ENCODE measurements around the gene FAF1. TPM values are rescaled to one million over a fixed set of nuclear protein-coding genes. Genes with fewer than 3 reads are reported as not detected.

Gene FAF1
- total RNA-seq, 1 donor, result 49.6 TPM

DNA sequence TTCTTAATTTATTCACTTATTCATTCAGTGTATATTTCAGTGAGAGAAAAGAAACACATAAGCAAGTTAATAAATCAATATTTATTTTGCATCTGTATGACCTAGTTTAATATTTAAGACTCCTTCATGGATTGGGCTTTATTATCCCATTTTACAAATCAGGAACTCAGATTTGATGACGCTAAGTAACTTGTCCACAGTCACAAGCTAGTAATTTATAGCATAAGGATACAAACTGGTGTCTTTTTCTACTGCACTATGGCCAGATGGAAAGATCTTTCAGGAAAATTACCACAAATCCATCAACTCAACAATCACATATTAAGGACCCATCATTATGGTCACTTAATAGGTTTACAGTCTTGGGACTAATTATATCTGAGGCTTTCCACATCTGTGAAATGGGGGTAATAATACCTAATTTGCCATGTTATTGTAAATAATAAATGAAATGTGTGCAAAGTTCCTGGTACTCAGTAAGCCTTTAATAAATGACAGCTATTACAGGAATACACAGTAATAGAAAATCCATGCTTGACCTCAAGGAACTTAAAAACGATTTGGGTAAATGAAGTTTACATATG lies 23.2 kb upstream of the FAF1 start:
- Histone ChIP-seq H3K9me3 (ENCODE audit: low read depth, low read length) (no peaks in the 10 kb centered on the region), H3K4me3 (ENCODE audit: low read length) (no peak overlapping the region), H3K4me1 (ENCODE audit: insufficient read depth, low read length) (peaks cover 8% of the 10 kb centered on the region), H3K27me3 (ENCODE audit: insufficient read depth, low read length) (peaks cover 65% of the 10 kb centered on the region)

DNA sequence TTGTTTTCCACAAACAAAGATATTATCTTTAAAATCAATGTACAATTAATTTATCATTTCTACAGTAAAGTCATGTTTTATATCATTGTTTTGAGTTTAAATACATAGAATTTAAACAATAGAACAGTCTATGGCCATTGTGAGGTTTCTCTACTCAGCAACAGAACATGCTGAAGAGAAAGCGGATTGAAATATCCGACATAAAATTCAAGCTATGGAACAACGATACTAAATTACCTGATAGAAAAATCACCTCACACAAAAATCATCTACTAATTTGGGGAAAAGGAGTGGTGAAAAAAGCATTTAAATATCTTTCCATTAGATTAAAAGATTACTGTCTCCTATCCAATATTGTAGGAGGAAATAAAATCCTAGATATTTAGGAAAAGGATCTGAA lies 22.5 kb upstream of the FAF1 start:
- Histone ChIP-seq H3K4me3 (ENCODE audit: low read length) (no peak overlapping the region), H3K9me3 (ENCODE audit: low read depth, low read length) (no peaks in the 10 kb centered on the region), H3K27me3 (ENCODE audit: insufficient read depth, low read length) (peaks cover 67% of the 10 kb centered on the region), H3K4me1 (ENCODE audit: insufficient read depth, low read length) (peaks cover 10% of the 10 kb centered on the region)

DNA sequence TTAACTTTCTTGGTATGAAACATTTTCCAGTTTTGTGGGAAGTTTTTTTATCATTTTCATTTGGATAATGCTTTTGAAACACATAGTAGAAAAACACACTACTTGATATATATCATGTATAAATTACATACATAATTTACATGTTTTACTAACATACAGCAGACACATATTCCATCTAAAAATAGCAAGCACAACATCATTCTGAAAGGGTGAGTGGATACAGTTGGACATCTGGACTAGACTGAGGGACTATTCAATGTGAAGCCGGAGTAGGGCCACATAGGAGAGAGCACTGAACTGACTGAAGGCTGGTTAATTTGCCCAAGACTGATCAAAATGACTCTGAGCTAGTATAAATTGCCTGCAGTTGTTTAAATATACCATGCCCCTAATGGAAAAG lies 21.7 kb upstream of the FAF1 start:
- Histone ChIP-seq H3K4me3 (ENCODE audit: low read length) (no peak overlapping the region), H3K9me3 (ENCODE audit: low read depth, low read length) (no peaks in the 10 kb centered on the region), H3K4me1 (ENCODE audit: insufficient read depth, low read length) (peaks cover 15% of the 10 kb centered on the region), H3K27me3 (ENCODE audit: insufficient read depth, low read length) (peaks cover 69% of the 10 kb centered on the region)

DNA sequence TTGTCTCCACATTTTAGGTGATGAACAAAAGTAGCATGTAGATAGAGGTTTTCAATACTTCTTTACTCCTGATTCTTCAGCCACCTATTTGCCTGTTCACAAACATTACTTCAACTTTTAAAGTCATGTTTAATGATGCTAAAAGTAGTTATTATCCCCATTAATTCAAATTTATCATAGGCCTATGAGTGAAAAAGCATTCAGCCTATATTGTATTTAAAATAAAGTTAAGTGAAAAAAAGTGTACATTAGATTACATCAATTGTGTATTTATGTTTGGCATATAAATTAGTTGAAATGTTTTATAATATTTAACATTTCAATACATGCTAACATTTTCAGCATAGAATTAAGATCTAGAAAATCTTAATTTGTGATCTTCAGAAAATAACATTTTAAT lies 20.4 kb upstream of the FAF1 start:
- Histone ChIP-seq H3K9me3 (ENCODE audit: low read depth, low read length) (no peaks in the 10 kb centered on the region), H3K27me3 (ENCODE audit: insufficient read depth, low read length) (peaks cover 74% of the 10 kb centered on the region), H3K4me1 (ENCODE audit: insufficient read depth, low read length) (peaks cover 21% of the 10 kb centered on the region), H3K4me3 (ENCODE audit: low read length) (no peak overlapping the region)

DNA sequence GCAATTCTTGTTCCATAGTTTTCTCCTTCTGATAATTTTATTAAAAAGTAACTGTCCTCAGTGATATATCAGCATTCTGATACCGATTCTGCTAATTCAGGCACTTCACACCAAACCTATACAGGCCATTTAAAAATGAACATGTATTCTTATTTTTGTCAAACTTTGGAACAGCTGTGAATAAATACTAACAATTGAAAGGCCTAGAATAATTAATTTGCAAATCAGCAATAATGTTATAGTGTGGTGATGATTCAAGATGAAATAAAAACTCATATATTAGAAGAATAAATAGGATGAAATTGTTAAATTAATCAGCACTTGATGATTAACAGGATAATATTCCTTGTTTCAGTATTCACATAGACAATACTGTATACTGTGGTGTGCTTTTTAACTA lies 19.9 kb upstream of the FAF1 start:
- Histone ChIP-seq H3K4me1 (ENCODE audit: insufficient read depth, low read length) (peaks cover 21% of the 10 kb centered on the region), H3K4me3 (ENCODE audit: low read length) (no peak overlapping the region), H3K9me3 (ENCODE audit: low read depth, low read length) (no peaks in the 10 kb centered on the region), H3K27me3 (ENCODE audit: insufficient read depth, low read length) (peaks cover 72% of the 10 kb centered on the region)

DNA sequence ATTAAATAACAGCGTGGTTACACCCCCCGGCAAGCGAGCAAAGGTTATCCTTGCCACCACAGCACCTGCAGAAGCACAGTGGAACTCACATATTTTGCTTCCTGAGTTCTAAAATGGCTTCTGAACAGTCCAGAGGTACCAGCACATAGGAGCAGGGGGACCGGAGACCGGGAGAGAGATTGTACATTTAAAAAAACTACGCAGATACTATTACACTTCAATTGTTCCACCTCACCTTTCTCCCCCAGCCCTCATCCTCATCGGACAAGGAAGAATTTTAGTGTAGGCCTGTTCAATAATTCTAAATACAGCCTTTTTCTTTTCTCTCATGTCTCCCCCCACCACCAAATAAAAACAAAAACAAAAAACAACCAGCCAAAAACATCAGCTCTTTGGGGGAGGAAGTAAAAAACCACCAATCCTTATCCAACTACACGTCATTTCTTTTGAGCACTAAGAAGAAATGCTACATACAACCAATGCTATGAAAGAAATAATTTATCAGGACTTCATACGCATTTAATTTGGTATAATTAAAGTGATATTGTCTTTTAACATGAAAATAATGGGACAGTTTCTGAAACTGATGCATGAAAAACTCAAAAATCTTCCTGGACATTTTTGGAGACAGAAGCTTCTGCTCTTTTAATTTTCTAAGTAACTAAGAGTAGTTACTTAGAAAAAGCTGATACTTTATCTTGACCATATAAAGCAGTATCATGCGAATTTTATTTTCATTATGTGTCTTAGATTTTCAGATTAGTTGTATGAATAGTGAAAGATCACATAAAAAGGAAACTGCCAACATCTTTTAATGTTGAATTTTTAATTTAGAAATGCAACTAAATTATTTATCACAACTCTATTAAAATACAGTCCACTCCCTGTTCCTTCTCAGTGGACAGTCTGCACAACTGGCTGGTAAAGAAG lies 19.1 kb upstream of the FAF1 start:
- Histone ChIP-seq H3K4me1 (ENCODE audit: insufficient read depth, low read length) (peaks cover 21% of the 10 kb centered on the region), H3K4me3 (ENCODE audit: low read length) (peak overlapping the region; percentile 67), H3K27me3 (ENCODE audit: insufficient read depth, low read length) (peaks cover 70% of the 10 kb centered on the region), H3K9me3 (ENCODE audit: low read depth, low read length) (no peaks in the 10 kb centered on the region)

DNA sequence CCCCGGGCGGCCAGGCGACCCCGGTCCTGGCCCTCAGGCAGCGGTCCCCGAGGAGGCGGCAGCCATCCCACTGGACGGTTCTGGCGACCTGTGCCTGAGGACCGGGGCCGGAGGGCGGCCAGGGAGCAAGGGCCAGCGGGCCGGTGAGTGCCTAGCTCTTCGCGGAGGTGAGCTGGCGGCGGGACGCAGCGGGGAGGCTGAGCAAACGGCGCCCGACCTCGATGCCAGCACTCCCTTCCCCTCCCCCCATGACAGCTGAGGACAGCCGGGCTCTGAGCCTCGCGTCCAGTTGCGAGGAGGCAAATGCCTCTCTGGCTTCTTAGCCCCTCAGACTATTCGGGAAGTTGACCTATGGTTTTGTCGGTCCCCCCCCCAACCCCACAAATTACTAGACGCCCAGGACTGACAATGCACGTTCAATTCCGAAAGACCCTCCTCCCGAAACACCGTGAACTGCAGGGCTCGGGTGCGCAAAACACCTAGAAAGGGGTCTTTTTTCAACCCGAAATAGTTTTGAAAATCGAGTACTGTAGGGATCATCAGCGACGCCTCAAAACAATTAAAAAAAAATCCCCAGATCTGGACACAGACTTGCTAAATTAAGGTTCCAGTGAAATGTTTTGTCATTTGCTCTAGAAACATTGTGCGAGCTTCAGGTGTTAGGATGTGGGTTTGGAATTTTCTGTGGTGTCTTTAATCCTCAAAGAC lies 18.2 kb upstream of the FAF1 start:
- peaks cover 62% of the 10 kb centered on the region for H3K27me3 ChIP-seq (ENCODE audit: insufficient read depth, low read length)
- H3K9me3 ChIP-seq (ENCODE audit: low read depth, low read length), result no peaks in the 10 kb centered on the region
- H3K4me1 ChIP-seq (ENCODE audit: insufficient read depth, low read length), result peaks cover 21% of the 10 kb centered on the region
- H3K4me3 ChIP-seq (ENCODE audit: low read length), result peak overlapping the region; percentile 67

DNA sequence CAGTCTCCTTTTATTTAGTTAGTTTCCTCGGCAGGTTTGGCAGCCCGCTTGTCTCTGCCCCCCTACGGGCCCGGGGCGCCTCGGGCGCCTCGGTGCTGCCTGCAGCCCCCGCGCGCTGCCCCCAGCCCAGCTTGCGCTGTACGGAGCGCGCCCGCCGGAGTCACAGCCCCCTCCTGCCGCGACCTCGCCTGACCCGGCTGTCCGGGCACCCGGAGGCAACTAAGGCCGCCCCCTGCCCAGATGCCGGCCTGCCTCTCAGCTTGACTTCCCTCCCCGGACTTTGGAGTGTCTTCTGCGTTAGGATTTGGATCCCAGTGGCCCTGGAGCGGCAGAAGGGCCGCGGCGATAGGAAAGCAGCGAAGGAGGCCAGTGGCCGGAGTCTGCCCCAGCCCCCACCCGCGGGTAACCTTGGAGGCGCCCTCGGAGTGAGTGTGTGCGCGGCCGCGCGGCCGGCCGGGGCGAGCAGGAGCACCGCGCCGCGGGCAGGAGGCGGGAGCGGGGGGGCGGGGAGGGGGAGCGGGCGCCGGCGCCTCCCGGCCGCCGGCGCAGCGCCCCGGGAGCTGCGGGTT lies 17.6 kb upstream of the FAF1 start:
- Histone ChIP-seq H3K27me3 (ENCODE audit: insufficient read depth, low read length) (peaks cover 60% of the 10 kb centered on the region), H3K4me3 (ENCODE audit: low read length) (peak overlapping the region; percentile 67), H3K9me3 (ENCODE audit: low read depth, low read length) (no peaks in the 10 kb centered on the region), H3K4me1 (ENCODE audit: insufficient read depth, low read length) (peaks cover 21% of the 10 kb centered on the region)

DNA sequence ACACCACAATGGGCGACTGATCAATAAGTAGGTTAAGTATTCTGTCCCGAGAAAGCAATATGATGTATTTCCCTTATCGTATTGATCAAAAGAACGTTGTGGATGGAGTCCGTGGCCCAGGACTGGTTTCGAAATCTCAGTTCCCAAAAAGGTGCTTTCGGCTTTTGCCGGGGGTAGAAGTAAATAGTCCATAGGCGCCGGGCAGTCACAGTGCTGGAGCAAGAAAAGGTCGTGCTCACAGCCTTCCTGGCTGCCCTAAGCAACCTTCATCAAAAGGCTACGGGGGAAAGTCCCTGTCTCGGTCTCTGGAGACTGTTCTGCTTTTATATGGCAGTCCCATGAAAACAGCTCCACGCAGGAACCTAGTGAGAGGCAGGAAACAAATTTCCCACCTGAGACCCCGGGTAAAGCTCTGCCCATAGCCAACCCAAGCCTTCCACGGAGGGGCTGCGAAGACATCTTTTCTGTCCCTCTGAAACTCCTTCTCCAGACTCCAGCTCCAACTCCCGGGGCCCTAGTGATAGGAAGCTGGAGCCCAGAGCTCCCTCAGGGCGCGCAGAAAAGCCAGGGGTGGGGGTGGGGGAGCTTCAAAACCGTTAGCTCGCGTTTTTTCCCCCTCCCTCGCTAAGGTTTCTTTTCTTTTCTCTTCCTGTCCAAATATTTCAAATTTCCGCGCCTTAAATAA lies 17.0 kb upstream of the FAF1 start:
- peak overlapping the region; percentile 67 for H3K4me3 ChIP-seq (ENCODE audit: low read length)
- no peaks in the 10 kb centered on the region for H3K9me3 ChIP-seq (ENCODE audit: low read depth, low read length)
- H3K4me1 ChIP-seq (ENCODE audit: insufficient read depth, low read length), result peaks cover 21% of the 10 kb centered on the region
- peaks cover 53% of the 10 kb centered on the region for H3K27me3 ChIP-seq (ENCODE audit: insufficient read depth, low read length)

DNA sequence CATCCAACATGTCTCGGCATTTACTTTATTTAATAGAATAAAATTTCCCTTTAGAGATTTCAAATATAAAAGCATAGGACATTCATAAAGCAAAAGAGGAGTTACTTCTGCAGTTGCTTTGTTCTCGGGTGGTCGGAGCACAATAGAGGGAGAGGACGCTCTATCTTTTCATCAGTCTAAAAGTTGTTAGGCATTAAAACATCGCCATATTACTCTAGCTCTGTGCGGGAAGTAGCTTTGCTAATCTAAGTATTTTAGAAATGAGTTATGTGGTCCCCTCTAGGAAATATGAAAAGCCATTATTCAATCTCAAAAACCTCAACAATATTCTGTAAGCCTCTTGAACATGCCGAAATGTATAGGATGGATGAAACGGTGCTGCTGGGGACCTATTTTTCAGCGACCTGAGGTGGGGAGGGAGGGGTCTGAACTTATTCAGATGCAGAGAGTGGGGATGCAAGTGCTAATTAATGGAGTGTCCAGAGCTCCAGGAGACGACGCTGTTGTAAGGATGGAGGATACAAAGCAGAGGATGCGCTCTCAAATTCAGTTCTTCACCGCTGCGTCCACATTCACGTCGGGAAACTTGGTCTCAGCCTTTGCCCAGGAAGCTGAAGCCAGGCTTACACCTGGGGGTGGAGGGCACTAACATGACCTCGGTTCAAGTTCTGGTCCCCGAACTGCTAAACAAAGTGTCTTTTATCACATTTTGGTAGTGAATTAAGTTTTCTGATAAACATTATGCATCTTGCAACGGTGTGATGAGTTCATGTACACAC lies 16.2 kb upstream of the FAF1 start:
- peaks cover 46% of the 10 kb centered on the region for H3K27me3 ChIP-seq (ENCODE audit: insufficient read depth, low read length)
- H3K4me3 ChIP-seq (ENCODE audit: low read length), result peak overlapping the region; percentile 67

DNA sequence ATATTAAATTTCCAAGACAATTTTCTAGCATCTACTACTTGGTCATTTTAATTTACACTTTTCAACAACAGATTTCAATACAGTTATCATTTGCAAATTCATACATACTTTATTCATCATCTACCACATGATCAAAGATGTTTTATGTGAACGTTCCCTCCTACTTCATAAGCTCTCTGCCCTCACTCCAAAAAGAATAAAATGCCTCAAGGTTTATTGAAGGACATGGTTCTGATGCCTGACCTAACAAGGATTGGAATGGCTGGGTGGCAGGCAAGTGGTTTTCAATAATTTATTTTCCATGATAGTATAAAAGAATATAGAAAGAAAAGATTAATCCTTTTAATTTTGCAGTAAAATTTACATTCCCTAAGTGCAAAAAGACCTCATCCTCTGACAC lies 15.4 kb upstream of the FAF1 start:
- Histone ChIP-seq H3K4me1 (ENCODE audit: insufficient read depth, low read length) (peaks cover 28% of the 10 kb centered on the region), H3K27me3 (ENCODE audit: insufficient read depth, low read length) (peaks cover 40% of the 10 kb centered on the region), H3K4me3 (ENCODE audit: low read length) (no peak overlapping the region), H3K9me3 (ENCODE audit: low read depth, low read length) (no peaks in the 10 kb centered on the region)

More for the DNA sequence above, 16.2 kb upstream of the FAF1 start:
- H3K9me3 ChIP-seq (ENCODE audit: low read depth, low read length), result no peaks in the 10 kb centered on the region
- peaks cover 21% of the 10 kb centered on the region for H3K4me1 ChIP-seq (ENCODE audit: insufficient read depth, low read length)

DNA sequence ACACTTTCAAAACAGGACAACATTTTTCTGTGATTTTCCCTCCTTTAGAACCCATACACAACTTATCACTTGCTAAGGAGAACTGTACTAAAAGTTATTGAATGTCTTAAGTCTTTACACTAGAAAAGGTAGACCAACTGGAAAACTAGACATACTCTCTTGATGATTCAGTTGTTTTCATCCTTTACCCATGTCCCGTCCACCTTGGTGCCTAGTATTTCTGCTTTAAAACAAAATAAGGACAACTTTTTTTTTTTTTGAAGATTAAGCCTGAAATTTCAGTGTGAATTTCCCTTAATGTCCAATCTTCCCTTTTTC lies 14.5 kb upstream of the FAF1 start:
- Histone ChIP-seq H3K9me3 (ENCODE audit: low read depth, low read length) (no peaks in the 10 kb centered on the region), H3K27me3 (ENCODE audit: insufficient read depth, low read length) (peaks cover 31% of the 10 kb centered on the region), H3K4me3 (ENCODE audit: low read length) (no peak overlapping the region), H3K4me1 (ENCODE audit: insufficient read depth, low read length) (peaks cover 34% of the 10 kb centered on the region)

DNA sequence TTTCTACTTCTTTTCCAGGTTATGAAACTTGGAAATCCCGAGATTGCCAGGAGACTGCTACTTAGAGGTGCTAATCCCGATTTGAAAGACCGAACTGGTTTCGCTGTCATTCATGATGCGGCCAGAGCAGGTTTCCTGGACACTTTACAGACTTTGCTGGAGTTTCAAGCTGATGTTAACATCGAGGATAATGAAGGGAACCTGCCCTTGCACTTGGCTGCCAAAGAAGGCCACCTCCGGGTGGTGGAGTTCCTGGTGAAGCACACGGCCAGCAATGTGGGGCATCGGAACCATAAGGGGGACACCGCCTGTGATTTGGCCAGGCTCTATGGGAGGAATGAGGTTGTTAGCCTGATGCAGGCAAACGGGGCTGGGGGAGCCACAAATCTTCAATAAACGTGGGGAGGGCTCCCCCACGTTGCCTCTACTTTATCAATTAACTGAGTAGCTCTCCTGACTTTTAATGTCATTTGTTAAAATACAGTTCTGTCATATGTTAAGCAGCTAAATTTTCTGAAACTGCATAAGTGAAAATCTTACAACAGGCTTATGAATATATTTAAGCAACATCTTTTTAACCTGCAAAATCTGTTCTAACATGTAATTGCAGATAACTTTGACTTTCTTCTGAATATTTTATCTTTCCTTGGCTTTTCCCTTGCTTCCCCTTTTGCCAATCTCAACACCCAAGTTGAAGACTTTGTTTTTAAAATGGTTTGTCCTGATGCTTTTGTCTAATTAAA lies 14.0 kb upstream of the FAF1 start:
- Histone ChIP-seq H3K4me1 (ENCODE audit: insufficient read depth, low read length) (peaks cover 33% of the 10 kb centered on the region), H3K4me3 (ENCODE audit: low read length) (no peak overlapping the region), H3K9me3 (ENCODE audit: low read depth, low read length) (no peaks in the 10 kb centered on the region), H3K27me3 (ENCODE audit: insufficient read depth, low read length) (peaks cover 26% of the 10 kb centered on the region)

All from mononuclear cell (primary cell).